Left ventricle myocardium inferior (tissue), 1 donor: ENCODE results near the gene TBC1D14. TPM values are rescaled to one million over a fixed set of nuclear protein-coding genes. Genes with fewer than 3 reads are reported as not detected.

Experiments
- DNase-seq: peaks from one replicate; pipeline ENCODE4 v3.0.0-alpha.2; 2020
- H3K27ac ChIP-seq: fragments of 200-600 bp; replicated peaks from 2 replicates; pipeline ENCODE4 v1.8.0; 2021
- H3K27me3 ChIP-seq: fragments of 200-600 bp; 2 replicates; pipeline ENCODE4 v1.8.0; 2021; ENCODE audit warnings: low read depth
- H3K36me3 ChIP-seq: fragments of 200-600 bp; 2 replicates; pipeline ENCODE4 v1.8.0; 2021
- H3K4me1 ChIP-seq: fragments of 200-600 bp; 2 replicates; pipeline ENCODE4 v1.8.0; 2021
- H3K4me3 ChIP-seq: fragments of 200-600 bp; 2 replicates; pipeline ENCODE4 v1.8.0; 2021; ENCODE audit warnings: mild to moderate bottlenecking, moderate library complexity
- H3K9me3 ChIP-seq: fragments of 200-600 bp; replicated peaks from 2 replicates; pipeline ENCODE4 v1.8.0; 2021
- intact Hi-C: fragments of 100-400 bp; cut with micrococcal nuclease; formaldehyde crosslinking; loops from one replicate; pipeline ENCODE4 v1.11.0; 2022
- total RNA-seq: library from RNA; stranded (reverse); fragmentation: NEBNext Ultra II Directional; extraction: Animal tissue kit (Norgen Biotek cat#: 25700); gene quantifications from one replicate; pipeline ENCODE4 v1.2.1, GENCODE V29; 2021
- TF ChIP-seq, protein P1 (sequence below): fragments of 200-600 bp; IDR thresholded peaks from 2 replicates; pipeline ENCODE4 v1.8.0; 2021; ENCODE audit warnings: antibody characterized with exemption, mild to moderate bottlenecking, borderline replicate concordance
- donor health status: DM: no; HTN: yes; CAD: no; lungs with severe emphysema.

The TBC1D14 gene
- total RNA-seq, 1 donor from 2014 or later, result 36.1 TPM

DNA sequence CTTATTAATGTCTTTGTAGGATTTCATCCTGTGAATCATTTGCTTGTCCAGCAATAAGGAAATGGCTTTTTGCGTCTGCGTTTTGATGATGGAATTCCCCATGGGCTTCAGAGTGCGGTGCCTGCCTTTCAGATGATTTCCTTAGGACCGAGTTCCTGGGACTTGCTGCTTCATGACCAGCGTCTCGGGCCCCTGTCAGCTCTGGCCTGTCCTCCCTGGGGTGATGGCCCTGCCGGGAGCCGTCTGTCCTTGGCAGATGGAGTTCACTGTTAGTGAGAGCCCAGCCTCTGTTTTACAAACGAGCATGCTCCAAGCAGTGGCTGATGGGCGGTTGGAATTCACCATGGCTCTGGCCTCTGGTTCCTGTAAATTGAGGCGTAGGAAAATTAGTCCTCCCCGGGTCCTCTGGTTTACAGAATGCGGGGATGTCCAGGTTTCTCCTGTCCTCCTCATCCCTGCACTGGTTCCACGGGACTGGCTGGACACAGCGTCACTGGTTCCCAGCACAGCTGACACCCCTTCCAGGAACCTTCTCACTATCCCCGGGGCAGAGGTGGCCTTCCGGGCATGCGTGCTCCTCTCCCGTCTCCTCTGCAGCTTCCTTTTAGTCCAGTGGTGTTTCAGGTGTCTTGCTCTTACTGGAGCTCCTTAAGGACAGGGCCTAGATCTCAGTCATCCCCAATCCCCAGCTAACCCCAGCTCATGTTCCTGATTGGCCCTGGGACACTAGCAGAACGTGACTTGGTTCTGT is 34.9 kb downstream of the TBC1D14 start:
- Histone ChIP-seq H3K27ac (no peak overlapping the region), H3K36me3 (no peaks in the 10 kb centered on the region), H3K4me1 (peaks cover 35% of the 10 kb centered on the region), H3K27me3 (no peaks in the 10 kb centered on the region), H3K4me3 (no peak overlapping the region), H3K9me3 (no peaks in the 10 kb centered on the region)
- TF ChIP-seq, protein P1, sequence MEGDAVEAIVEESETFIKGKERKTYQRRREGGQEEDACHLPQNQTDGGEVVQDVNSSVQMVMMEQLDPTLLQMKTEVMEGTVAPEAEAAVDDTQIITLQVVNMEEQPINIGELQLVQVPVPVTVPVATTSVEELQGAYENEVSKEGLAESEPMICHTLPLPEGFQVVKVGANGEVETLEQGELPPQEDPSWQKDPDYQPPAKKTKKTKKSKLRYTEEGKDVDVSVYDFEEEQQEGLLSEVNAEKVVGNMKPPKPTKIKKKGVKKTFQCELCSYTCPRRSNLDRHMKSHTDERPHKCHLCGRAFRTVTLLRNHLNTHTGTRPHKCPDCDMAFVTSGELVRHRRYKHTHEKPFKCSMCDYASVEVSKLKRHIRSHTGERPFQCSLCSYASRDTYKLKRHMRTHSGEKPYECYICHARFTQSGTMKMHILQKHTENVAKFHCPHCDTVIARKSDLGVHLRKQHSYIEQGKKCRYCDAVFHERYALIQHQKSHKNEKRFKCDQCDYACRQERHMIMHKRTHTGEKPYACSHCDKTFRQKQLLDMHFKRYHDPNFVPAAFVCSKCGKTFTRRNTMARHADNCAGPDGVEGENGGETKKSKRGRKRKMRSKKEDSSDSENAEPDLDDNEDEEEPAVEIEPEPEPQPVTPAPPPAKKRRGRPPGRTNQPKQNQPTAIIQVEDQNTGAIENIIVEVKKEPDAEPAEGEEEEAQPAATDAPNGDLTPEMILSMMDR, result no peak
- no peak for DNase-seq
- intact Hi-C loops, result no loop called here

DNA sequence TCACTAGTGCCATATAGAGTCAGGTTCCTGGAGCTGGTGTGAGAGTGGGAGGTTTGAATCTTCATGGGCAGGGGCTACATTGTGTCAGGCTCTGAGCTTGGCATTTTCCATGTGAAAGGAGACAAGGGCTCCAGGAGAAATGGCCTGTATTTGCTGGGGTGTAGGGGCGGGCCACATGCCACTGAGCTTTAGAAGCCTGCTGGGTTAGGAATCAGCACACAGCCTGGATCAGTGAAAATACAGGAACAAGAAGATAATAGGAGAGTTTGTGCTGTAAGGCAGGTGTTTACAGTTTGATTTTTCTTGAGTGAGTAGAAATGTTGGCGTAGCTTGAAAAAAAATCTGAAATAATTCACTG is 35.4 kb downstream of the TBC1D14 start:
- Histone ChIP-seq H3K4me1 (peaks cover 35% of the 10 kb centered on the region), H3K4me3 (no peak overlapping the region), H3K27ac (no peak overlapping the region), H3K36me3 (no peaks in the 10 kb centered on the region), H3K27me3 (no peaks in the 10 kb centered on the region), H3K9me3 (no peaks in the 10 kb centered on the region)
- TF ChIP-seq, protein P1, result no peak
- intact Hi-C loops, result no loop called here
- DNase-seq, result no peak

DNA sequence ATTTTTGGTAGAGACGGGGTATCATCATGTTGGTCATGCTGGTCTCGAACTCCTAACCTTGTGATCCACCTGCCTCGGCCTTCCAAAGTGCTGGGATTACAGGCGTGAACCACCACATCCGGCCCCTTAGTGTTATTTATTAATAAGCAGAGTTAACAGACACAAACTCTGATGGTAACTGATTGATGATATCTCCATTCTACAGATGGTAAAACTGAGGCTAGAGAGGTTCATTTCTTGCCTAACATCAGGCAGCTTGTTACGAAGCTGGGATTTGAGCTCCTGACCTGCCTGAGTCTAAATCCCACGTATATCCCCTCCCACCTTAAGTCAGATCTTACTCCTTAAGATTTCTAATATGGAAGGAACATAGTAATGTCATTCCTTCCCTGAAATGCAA is 36.9 kb downstream of the TBC1D14 start:
- DNase-seq, result no peak
- Histone ChIP-seq H3K27ac (no peak overlapping the region), H3K4me3 (no peak overlapping the region), H3K9me3 (no peaks in the 10 kb centered on the region), H3K27me3 (no peaks in the 10 kb centered on the region), H3K4me1 (peaks cover 34% of the 10 kb centered on the region), H3K36me3 (no peaks in the 10 kb centered on the region)
- TF ChIP-seq, protein P1, result no peak
- intact Hi-C loops, result no loop called here

DNA sequence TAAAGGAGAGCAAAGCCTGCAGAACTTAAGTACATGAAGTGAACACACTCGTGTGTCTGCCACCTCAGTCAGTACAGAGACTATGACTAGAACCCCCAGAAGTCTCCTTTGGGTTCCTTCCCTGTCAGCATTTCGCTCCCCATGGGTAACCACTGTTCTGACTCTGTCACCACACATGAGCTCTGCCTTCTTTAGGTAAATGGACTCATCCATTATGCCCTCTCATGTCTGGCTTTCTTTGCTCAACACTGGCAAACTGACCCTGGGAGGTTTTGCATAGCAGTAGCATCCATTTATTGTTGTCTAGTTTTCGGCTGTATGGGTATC is 38.5 kb downstream of the TBC1D14 start:
- Histone ChIP-seq H3K27ac (no peak overlapping the region), H3K4me3 (no peak overlapping the region), H3K4me1 (peaks cover 22% of the 10 kb centered on the region), H3K36me3 (no peaks in the 10 kb centered on the region), H3K9me3 (no peaks in the 10 kb centered on the region), H3K27me3 (no peaks in the 10 kb centered on the region)
- no peak for DNase-seq
- intact Hi-C loops, result no loop called here
- TF ChIP-seq, protein P1, result no peak

- Histone ChIP-seq H3K27ac (no peak overlapping the region), H3K27me3 (no peaks in the 10 kb centered on the region), H3K36me3 (no peaks in the 10 kb centered on the region), H3K9me3 (no peaks in the 10 kb centered on the region), H3K4me1 (peaks cover 15% of the 10 kb centered on the region), H3K4me3 (no peak overlapping the region)
- no peak for DNase-seq
- intact Hi-C loops, result no loop called here
- TF ChIP-seq, protein P1, result no peak
Observed at GRCh38 chr4:6951880-6952381, 42.3 kb downstream of the TBC1D14 start.
